ENCODE results near the gene CACNG4.

Gene CACNG4

DNA sequence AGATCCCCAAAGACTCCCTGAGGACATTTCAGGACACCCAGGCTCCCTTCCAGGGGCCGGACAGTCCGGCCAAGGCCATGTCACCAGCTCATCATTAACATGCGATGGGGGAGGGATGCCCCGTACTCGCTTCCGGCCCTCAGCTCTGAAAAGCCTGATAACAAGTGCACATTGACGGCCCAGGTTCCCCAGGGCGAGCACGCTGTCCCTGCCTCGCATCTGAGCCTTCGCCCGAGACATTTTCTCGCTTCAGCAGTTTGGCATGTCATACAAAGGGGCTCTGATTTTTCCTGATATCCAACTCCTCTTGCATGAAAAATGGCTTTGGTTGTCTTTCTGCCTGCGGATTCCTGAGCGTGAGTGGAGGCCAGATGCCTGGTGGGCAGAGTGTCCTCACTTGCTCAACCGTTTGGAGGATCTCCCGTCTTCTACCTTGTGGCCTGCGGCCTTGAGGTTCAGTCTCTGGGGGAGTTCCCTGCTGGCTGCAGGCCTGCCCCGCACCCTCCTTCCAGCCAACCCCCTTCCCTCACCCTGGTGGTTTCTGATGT, 14.1 kb downstream of the CACNG4 start:
- TF ChIP-seq, protein P1, sequence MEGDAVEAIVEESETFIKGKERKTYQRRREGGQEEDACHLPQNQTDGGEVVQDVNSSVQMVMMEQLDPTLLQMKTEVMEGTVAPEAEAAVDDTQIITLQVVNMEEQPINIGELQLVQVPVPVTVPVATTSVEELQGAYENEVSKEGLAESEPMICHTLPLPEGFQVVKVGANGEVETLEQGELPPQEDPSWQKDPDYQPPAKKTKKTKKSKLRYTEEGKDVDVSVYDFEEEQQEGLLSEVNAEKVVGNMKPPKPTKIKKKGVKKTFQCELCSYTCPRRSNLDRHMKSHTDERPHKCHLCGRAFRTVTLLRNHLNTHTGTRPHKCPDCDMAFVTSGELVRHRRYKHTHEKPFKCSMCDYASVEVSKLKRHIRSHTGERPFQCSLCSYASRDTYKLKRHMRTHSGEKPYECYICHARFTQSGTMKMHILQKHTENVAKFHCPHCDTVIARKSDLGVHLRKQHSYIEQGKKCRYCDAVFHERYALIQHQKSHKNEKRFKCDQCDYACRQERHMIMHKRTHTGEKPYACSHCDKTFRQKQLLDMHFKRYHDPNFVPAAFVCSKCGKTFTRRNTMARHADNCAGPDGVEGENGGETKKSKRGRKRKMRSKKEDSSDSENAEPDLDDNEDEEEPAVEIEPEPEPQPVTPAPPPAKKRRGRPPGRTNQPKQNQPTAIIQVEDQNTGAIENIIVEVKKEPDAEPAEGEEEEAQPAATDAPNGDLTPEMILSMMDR (IDR thresholded peaks at IDR 0.05; ENCODE audit: low read depth, low read length): no peak
- DNase-seq (ENCODE audit: extremely low read depth, low read depth): no peak

DNA sequence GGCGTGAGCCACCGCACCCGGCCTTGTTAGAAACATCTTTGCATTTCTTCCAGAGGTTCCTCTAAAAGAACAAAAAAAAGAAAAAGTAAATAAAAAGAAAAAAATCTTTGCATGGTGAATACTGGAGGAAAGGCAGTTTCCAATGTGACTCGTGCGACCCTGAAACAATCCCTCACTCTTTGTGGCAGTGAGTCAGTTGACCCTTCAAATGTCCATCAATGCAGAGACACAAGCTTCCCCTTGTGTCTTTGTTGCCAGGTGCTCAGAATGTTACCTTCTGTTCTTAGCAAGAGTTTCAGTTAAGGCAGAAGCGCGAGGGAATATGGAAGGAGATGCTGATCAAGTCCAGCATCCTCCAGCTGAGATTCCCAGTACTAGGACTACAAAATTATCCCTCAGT, 16.4 kb downstream of the CACNG4 start:
- no peak for DNase-seq (ENCODE audit: extremely low read depth, low read depth)
- TF ChIP-seq, protein P1 (IDR thresholded peaks at IDR 0.05; ENCODE audit: low read depth, low read length): no peak

DNA sequence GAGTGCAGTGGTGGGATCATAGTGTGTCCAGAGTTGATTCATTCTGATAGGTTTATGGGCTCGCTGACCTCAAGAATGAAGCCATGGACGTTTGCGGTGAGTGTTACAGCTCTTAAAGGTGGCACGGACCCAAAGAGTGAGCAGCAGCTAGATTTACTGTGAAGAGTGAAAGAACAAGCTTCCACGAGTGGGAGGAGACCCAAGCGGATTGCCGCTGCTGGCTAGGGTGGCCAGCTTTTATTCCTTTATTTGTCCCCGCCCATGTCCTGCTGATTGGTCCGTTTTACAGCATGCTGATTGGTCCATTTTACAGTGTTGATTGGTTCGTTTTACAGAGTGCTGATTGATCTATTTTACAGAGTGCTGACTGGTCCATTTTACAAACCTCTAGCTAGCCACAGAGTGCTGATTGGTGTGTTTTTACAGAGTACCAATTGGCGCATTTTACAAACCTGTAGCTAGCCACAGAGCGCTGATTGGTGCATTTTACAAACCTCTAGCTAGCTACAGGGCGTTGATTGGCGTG, 17.5 kb downstream of the CACNG4 start:
- TF ChIP-seq, protein P1 (IDR thresholded peaks at IDR 0.05; ENCODE audit: low read depth, low read length): no peak
- DNase-seq (ENCODE audit: extremely low read depth, low read depth): no peak

DNA sequence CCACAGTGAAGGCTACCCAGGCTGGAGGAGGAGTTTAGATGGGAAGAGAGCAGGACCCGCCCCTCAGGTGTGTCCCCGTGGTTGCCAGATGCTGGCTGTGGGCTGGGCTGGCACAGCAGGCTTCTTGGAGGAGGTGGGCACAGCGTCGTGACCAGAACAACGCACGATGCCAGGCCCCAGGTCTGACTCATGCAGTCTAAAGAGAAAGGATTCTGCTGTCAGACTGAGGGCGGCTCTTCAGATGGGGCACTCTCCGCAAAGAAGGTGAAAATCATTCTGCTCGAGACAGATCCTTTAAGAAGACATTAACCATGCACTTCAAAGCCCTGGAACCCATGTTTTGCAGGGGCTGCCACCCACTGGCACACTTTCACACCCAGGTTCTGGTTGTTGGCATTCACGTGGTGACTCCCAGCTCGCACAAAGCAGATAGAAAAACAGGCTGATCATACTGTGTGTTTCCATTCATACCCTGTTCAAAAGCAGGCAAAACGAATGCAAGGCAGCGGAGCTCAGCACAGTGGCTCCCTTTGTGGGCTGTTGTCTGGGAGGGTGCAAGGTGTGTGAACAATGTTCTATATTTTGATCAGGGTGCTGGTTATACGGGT, 19.0 kb downstream of the CACNG4 start:
- DNase-seq (ENCODE audit: extremely low read depth, low read depth): no peak
- TF ChIP-seq, protein P1 (IDR thresholded peaks at IDR 0.05; ENCODE audit: low read depth, low read length): no peak

DNA sequence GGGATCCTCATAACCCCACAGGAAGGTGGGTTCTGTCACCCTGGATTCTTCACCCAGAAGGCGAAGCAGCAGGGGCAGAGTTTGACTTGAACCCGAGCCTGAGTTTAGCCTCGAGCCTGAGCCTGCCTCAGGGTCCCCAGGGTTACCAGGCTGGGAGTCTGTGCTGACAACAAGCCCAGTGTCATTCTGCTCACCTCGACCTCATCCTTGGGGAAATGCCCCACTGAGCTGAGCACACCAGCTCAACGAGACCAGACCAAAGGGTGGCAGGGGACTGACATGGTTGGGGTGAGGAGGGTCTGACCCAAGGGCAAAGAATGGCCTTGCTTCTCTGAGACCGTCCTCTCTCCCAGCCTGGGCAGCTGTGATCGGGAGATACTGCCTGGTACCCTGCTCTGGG, 20.2 kb downstream of the CACNG4 start:
- no peak for DNase-seq (ENCODE audit: extremely low read depth, low read depth)
- TF ChIP-seq, protein P1 (IDR thresholded peaks at IDR 0.05; ENCODE audit: low read depth, low read length): no peak

DNA sequence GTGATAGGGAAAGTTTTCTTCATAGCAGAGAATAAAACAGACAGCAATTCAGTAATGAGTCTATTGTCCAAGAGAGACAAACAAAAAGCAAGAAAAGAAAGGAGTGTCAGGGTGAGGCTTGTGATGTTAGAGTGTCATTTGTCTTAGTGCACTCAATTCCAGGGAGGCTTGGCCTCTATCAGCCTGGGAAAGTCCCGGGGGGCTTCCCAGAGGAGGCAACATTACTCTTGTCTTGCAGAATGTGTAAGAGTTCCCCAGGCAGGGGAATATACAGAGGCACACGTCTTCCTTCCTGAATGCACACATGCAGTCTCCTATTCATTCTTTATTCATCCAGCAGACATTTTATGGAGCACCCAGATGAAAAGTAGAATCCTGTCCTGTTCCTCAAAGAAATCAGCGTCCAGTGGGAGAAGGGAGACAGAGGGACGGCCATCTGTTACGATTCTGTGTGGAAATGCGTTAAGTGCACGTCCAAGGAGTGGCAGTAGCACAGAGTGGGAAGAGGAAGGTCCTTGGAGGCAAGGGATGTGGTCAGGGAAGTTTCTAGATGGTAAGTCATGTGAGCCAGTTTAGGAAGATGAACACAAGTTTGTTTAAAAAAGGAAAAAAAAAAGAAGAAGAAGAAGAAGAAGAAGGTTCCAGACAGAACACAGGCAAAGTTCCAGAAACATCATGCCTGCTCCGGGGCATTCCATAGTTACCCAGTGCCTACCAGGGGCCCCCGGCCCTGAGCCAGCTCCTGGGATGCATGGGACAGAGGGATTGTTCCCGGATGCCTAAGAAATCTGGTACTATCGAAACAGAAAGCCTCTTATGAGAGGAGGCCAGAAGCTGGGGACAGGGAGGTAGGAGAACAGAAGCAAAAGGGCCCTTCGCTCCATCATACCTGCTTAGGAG, 21.1 kb downstream of the CACNG4 start:
- TF ChIP-seq, protein P1 (IDR thresholded peaks at IDR 0.05; ENCODE audit: low read depth, low read length): no peak
- no peak for DNase-seq (ENCODE audit: extremely low read depth, low read depth)

DNA sequence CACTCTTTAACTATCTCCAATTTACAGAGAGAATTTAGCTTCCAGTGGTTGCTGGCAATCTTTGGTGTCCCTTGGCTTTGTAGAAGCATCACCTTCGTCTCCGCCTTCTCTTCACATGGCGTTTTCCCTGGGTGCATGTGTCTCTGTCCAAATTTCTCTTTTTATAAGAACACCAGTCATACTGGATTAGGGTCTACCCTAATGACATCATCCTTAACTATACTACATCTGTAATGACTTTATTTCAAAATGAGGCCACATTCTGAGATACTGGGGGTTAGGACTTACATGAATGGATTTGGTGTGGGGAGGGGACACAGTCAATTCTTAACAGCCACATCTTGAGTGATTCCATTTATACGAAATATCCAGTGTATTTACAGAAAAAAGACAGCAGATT, 22.2 kb downstream of the CACNG4 start:
- TF ChIP-seq, protein P1 (IDR thresholded peaks at IDR 0.05; ENCODE audit: low read depth, low read length): no peak
- DNase-seq (ENCODE audit: extremely low read depth, low read depth): no peak
